Hypothalamus (tissue), 51 donors: Measurements from ENCODE around the gene NLRC3.

Experiments used
- DNase-seq, 51 donors: peaks; one replicate each; lab custom pipeline; 2025; lab: John Stamatoyannopoulos, UW

NLRC3 gene

DNA sequence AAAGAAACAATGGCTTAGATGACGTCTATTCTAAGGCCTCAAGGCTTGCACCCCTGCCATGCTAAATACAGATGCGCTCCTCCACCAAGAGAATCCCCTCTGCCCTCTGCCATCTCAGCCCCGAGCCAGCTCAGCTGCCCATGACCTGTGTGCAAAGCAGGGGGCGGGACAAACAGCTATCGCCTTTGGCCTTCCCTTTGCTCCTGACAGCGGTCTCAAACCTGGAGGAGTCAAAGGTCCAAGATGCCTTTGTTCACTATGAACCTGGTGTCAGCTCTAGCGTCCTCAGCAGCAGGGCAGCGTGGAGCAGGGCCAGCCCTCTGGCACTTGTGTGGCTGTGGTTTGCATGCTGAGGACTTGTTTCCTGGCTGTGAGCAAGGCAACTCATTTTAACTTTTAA, 21.9 kb upstream of the NLRC3 start:
- DNase-seq, result no peak

DNA sequence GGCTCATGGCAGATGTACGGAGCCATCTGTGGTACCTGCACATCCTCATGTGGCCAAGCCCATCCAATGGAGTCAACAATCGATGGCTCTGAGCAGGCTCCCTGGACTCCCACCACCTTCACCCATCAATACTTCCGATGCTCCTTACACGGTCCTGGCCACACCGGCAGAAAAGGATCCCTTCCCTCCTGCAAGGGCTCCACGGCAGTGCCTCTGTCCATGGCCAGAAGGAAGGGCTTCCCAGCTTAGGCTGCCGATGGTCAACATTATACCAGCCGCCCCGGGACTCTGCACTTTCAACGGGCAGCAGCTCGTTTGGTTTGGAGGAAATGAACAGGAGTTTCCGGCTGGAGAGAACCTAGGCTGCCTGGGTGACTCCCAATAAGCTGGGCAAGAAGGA, 21.0 kb upstream of the NLRC3 start:
- no peak for DNase-seq

DNA sequence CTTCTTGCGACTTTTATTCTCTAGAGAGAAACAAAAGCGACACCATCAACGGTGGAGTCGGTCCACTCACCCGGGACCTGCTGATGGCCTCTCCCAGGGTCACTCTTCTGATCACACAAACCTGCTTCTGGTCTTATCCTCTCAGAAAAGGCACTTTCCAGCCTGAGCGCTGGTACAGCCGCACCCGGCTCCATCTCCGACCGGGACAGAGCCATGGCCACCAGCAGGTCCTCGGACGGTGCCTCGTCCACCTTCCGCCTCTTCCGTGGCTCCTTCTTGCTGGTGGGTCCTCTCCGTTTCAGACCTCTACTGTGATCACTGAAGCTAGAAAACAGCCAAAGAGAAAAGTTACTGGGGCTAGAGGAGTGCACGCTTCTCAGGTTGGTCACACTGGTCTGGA, 20.5 kb upstream of the NLRC3 start:
- no peak for DNase-seq

DNA sequence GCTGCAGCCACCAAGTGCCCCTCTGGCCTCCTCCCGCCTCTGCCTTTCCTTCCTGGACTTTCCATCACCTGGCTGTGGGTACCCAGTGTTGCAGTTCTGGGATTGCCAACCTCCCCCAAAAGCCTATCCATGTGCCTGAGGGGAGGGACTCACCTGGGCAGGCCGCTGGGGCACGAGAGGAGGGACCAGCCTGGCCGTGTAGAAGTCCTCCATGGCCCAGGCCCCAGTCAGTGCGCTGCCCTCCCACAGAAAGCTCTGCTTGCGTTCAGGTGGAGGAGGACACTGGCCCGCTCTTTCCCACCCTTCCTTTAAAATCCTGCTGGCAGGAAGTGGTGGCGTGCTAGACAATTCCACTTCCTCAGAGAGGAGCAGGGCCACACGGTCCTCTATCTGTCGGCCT, 20.0 kb upstream of the NLRC3 start:
- DNase-seq, result no peak

DNA sequence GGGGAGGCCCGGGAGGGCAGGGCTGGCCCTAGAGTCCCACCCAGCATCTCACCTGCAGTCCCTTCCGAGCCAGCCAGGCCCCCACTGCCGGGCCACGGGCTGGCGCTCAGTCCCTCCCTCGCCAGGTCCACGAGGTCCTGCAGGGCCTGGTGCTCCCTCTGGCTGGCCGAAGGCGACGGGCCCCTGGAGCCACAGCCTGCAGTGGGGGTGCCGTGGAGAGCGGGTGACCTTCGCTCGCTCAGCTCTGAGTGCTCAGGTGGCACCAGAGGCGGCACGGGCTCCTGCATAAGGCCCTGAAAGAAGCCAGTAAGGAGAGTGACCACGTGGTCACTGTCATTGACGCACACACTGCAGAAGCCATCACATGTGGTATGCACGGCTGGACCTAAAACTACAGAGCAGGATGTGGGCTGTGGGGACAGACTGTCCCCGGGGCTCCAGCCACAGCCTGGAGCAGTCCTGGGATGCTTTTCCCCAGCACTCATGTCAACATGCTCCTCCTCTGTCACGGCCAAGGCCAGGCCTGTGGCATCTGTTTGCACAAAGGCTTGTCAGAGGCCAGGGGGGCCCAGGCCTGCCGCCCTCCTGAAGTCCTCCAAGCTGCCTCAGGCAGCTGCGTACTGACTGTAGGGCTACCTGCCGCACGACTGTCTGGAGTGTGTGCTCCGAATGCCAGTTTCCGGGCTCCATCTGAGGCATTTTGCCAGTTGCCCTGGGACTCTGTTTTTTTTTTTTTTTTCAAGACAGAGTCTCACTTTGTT, 19.1 kb upstream of the NLRC3 start:
- DNase-seq, result no peak

DNA sequence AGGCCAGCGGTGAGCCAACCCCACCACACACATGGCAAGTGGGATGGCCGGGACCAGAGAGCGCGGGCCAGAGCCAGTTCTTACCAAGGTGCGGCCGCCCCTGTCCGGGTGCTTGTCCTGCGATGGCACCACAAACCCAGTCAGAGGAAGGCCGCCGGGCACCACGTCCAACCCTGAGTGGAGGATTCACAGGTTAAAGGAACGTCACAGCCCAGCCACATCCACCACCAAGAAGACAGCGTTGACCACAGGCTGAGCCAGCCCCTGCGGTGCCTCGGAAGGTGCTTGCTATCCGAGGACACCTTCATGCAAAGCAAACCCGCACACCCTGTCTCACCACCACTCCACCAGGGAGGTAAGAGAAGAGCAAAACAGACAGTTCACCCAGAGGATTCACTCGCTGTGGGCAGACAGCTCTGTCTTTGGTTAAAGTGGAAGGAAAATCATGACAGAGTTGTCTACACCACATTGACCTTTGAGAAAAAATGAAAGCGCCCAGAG, 18.4 kb upstream of the NLRC3 start:
- no peak for DNase-seq

DNA sequence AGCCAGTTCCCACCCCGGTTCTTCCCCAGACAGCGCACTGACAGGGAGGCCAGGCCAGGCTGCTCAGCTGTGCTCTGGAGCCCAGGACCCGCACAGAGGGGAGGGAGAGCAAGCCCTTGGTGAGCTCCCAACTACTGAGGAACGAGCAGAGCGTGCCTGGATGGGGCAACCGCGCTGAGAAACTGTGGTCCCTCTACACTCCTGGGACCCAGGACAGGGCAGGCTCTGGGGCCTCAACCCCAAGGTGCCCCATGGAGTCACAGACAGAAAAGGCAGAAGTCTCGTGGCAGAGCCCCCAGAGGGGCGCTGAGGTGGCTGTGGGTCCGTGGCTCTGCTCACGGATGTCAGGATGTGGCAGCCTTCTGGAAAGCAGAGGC, 17.9 kb upstream of the NLRC3 start:
- DNase-seq, result no peak

DNA sequence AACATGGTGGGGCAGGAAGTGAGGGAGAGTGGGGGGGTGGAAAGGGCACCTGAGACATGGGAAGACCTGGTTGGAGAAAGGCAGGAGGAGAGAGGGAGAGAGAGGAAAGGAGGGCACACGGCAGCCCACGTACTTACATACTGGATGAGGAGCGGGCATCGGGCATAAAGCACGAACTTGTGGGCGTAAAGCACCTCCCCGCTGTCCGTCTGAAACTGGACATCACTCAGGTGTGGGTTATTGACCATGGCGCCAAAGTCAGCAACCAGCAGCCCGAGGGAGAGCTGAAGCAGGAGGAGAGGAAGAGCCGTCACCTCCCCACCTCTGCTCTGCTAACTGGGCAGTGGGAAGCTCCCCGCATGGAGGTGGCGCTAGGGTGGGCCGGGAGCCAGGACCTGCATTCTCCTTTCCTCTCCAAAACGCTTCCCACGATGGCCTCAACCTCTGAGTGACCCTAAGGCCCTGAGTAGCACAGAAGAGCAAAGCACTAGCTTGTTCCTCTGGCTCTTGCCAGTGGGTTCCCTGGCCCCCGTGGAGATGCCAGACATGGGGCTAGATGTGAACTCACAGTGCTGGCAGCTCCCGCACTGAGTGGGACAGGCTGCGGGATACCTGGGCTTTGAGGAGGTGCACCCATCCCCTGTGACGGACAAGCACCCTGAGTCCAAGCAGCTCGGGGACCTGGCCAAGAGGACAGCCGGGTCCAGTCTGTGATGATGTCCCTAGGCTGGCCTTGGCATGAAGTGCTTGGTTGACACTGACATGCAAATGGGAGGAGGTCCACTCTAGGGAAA, 17.3 kb upstream of the NLRC3 start:
- DNase-seq, result no peak

DNA sequence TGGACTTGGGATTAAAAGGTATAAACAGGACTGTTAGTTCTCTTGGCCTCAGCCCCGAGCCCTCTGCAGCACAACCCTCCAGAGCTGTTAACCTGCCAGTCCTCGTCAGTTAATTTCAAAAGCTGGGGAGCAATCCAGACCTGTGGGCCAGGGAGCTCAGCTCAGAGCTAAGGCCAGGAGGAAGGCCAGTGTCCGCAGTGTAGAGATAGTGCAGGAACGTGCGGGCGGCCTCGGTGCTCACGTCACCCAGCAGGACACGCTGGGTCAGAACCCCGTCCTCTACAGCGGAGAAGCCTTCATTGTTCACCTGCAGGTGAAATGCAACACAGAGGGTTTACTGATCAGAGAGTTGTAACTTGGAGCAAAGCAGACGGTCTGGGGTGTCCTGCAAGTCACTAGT, 15.4 kb upstream of the NLRC3 start:
- DNase-seq, result no peak

DNA sequence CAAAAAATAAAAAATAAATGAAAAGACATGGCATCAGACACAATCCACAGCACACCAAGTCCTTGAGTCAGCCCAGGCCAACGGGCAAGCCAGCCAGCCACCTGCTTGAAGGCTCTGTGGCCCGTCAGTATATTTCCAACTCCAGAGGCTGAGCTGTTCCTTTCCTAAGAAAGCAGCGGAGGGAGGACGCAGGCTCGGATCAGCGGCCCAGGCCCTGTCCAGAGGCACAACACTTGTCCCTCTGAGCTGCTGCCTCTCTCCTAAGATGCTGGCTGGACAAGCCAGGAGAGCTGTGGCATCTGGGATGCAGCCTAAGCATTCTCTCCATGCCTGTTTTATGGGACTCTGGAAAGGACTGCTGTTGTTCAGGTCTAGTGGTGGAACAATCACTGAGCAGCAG, 14.8 kb upstream of the NLRC3 start:
- no peak for DNase-seq

DNA sequence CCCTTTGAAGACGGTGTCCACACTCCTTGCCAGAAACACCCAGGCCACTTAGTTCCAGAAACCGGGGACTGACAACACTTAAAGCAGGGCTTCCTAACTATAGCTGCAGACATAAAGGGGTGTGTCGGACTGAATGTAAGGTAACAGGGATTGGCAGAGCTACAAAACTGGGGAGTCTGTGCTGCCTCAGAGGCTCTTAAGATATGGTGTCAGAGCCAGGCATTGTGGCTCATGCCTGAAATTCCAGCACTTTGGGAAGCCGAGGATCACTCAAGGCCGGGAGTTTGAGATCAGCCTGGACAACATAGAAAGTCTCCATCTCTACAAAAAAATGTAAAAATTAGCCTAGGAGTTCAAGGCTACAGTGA, 14.2 kb upstream of the NLRC3 start:
- DNase-seq, result no peak

DNA sequence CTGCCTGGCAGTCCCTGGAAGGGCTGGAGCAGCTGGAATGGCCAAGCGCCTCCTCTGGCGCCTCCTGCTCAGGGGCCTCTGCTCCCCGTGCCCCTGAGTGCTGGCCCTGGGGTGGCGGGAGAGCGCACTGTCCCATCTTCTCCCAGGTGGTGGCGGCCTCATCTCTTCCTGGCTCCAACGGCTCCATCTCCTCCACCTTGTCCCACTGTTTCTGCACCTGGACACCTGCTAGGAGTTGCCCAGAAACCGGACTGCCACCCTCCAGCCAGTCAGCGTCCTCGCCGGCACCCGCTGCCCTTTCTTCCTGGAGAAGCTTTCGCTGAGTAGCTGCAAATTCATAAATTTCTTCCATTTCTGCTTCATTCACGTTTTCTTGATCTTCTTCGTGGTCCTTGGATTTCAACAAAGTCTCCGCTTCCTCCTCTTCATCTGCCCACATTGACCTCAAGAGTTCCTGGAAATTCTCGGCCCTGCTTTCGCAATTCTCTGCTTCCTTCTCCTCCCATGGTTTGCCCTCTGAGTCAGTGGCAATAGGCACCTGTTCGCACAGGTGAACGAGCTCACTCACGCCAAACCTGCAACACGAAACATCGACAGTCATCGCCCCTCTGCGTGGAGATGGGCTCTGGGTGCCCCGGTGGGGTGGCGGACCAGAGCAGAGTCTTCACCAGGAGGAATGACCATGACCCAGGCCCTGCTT, 13.7 kb upstream of the NLRC3 start:
- no peak for DNase-seq

DNA sequence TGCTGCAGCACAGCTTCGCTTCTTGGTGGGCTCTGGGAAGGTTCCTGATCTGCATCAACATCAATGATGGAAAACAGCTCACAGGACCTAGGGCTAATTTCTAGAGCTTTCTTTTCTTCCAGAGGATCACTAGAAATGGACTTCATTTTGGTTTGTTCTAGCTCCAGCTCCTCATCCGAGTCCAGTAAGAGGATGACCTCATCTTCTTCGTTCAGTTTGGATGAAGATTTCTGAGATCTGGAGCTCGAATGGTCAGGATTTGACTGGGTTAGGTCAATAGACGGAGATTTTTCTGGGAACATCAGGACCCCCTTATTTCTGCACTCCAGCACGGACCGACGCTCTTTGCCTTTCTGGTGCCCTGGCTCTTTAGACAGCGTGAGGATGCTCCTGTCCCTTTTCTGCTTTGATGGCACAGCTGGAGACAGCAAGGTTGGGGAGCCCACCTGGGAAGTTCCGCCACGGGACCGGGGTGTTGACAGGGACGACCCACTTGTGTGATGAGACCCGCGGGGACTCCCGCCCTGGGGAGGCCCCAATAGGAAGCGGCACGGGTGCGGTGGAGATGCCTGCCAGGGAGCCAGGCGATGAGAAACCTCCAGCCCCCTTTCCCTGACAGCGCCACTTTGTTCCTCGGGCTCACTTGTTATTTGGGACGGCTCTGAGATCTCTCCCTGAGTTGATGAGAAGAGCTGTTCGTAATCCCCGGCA, 12.9 kb upstream of the NLRC3 start:
- no peak for DNase-seq

DNA sequence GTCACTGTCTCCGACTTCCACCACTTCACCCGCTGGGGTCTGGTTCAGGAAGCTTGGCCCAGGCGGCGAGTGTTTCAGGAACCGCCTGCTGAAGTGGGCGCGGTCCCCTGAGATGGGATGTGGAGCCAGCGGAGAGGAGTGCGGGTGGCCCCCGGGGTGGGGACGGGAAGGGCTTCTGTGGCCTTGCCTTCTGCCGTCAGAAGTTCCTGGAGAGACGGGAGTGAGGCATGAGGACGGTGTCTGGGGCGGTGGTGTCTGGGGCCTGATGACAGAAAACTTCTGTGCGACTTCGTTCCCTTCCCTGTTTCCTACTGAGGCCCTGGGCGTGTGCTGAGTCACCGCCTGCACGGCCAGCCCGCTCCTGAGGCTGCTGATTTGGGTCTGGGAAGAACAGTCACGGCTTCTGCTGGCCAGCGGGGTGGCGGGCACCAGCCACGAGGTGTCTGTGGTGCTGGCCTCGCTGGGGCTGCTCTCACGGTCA, 12.3 kb upstream of the NLRC3 start:
- DNase-seq, result no peak

DNA sequence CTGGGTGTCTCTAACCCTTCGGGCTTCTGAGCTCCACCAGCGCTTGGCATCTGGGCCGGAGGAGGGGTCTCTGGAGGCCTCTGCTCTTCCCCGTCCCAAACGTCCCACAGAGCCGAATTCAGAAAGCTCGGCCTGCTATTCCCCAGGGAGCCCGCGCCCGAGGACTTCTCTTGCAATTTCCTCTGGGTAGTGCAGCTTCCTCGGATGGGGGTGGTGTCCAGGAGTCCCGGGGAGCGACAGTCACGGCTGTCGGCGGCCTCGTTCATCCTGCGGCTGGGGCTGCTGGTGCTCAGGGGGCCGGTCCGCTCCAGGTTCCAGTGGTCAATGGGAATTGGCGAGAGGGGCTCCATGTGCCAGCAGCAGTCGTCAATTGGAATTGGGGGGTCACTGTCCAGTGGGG, 11.8 kb upstream of the NLRC3 start:
- no peak for DNase-seq

DNA sequence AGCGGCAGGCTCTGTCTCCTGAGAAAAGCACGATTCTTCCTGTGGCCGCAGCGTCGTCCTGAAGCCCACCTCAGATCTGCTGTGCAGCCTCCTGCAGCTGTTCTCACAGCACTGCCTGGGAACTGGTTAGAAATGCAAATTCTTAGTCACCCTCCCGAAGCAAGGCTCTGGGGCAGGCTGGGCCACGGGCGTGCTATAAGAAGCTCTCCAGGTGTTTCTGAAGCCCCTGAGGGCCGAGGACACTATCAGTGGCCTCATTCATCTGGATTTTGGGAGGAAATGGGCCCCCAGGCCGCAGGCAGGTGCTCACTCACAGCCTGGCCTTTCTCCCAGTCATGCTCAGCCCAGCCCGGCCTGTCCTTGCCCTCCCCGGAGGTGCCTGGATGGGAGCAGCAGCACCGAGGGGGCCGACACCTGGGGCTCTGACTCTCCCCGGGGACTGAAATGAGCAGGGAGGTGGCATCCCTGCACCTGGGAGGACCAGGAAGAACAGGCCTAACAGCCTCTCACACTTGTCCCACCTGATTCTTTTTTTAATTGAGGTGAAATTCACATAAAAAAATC, 10.4 kb upstream of the NLRC3 start:
- DNase-seq, result no peak

DNA sequence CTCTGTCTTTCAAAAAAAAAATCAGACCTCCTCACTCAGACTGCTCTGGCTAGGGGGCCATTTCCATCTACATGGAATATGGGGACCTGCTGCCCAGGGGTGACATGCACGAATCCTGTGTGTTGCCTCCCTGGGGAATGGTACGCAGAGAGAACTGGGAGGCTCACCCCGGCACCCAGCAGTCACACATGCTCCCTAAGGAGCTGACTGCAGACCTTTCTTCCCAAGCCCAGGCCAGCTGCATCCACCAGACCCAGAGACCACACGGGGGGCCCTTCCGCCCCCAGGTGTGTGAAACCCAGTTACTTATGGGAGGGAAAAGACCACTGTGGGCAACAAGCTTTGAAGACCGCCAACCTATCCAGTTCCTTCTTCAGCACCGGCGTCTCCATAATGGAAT, 7.2 kb upstream of the NLRC3 start:
- no peak for DNase-seq

DNA sequence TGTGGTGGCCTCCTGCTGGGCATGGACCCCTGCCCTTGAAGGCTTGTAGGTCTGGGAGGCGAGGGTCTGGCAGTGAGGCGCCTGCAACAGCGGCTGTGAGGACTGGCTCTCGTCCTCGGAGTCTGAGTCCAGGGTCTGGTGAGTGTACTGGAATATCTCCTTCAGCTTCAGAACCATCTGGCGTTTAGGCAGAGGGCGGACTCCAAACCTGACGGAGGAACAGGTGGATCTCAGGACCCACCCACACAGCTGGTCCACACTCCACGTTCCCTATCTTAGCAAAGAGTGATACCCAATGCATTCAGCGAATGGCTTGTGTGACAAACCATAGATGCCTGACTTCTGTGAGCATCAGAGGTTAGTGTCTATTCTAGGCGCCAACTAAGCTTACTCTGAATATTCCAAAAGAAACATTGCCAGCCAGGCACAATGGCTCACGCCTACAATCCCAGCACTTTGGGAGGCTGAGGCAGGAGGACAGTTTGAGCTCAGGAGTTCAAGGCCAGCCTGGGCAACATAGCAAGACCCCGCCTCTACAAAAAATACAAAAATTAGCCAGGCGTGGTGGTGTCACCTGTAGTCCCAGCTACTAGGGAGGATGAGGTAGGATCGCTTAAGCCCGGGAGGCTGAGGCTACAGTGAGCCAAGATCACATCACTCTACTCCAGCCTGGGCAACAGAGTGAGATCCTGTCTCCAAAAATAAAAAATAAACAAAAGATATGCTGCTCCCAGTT, 6.3 kb upstream of the NLRC3 start:
- DNase-seq, result no peak

DNA sequence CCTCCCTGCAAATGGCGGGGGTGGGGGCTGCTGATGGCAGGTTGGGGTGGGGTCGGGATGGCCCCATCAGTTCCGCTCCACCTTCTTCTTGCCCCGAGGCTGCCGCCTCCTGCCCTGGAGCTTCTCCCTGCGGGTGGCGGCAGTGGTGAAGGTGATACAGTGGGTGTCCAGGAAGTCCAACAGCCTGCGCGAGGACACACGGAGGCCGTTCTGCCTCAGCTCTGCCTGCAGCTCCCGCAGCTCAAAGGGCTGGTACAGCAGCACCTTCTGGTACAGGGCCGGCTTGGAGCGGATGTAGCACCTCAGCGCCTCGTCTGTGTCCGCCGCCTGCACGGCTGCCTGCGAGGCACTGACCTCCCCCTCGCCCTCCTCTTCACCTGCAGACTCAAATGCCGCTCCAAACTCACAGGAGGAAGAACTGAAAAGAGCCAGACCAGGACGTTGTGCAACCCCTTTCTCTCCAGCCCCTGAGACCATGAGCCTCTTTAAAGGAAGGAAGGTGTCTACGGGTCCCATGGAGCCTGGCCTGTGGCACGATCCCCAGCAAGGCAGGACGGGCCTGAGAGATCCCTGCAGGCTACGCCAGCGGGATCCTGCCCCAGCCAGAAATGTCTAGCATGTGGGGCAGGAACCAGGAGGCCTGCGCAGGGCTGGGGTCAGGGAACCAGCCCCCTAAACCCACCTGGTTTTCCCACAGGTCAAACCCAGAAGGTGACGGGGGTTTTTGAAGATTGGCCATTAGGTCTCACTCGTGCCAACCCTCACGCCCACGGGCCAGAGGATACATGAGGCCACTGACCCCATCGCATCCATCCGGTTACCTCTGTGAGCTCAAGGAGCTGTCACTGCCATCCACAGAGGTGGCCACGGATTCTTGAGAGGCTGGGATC, 5.3 kb upstream of the NLRC3 start:
- DNase-seq, result no peak
